Muscle of leg (tissue), 11 donors: ENCODE results near the gene ANGPTL5. TPM values are rescaled to one million over a fixed set of nuclear protein-coding genes. Genes with fewer than 3 reads are reported as not detected.
"Not testable (repeated sequence)": the region's sequence is repeated elsewhere in the genome, so short reads cannot be mapped to it uniquely, and the experiment has no call there.

Experiments used
- DNase-seq: peaks from one replicate; pipeline ENCODE4 v3.0.0; 2013
- H3K27ac ChIP-seq: one replicate; pipeline ENCODE4 v1.5.1; 2013; ENCODE audit warnings: mild to moderate bottlenecking, low read length, control low read depth
- H3K27me3 ChIP-seq: one replicate; pipeline ENCODE4 v1.6.1; 2013; ENCODE audit warnings: low read length; ENCODE audit not compliant: control insufficient read depth, insufficient read depth
- H3K36me3 ChIP-seq: one replicate; pipeline ENCODE4 v1.6.1; 2013; ENCODE audit warnings: low read length; ENCODE audit not compliant: control insufficient read depth, insufficient read depth
- H3K4me1 ChIP-seq: one replicate; pipeline ENCODE4 v1.6.1; 2013; ENCODE audit warnings: low read length; ENCODE audit not compliant: control insufficient read depth, insufficient read depth
- H3K4me3 ChIP-seq: one replicate; pipeline ENCODE4 v1.5.1; 2013; ENCODE audit warnings: low read length, control low read depth
- H3K9me3 ChIP-seq: replicated peaks from 2 replicates; pipeline ENCODE4 v1.6.1; 2013; ENCODE audit warnings: low read depth, low read length; ENCODE audit not compliant: control insufficient read depth
- WGBS: methylation state at CpG from one replicate; pipeline ENCODE4 v1.1.5; 2013; ENCODE audit warnings: missing lambda C conversion rate; ENCODE audit not compliant: insufficient coverage; 5-methylcytosine and 5-hydroxymethylcytosine counted together
- polyA plus RNA-seq, 8 donors: library from polyadenylated mRNA; unstranded; fragments of 120-200 nt; gene quantifications; one replicate each; pipeline versions ENCODE4 v1.2.1 to v1.2.3, GENCODE V29; 2013; ENCODE audit warnings: inconsistent platforms in 1 of 8, low replicate concordance in 1 of 8; ENCODE audit not compliant: insufficient read length in 8 of 8, insufficient read depth in 1 of 8
- total RNA-seq: library from RNA; stranded (reverse); fragments of 120-200 nt; gene quantifications from one replicate; pipeline ENCODE4 v1.2.4, GENCODE V29; 2013

The ANGPTL5 gene
- total and polyA plus RNA-seq, 9 donors = 0.23 to 9.4 (median 0.84) TPM

GRCh38 chr11:101864098-101864497 is 52.2 kb downstream of the ANGPTL5 start:
- H3K4me3 ChIP-seq = no peak overlapping the region
- no peaks in the 10 kb centered on the region for H3K36me3 ChIP-seq
- no peaks in the 10 kb centered on the region for H3K27me3 ChIP-seq
- no peak overlapping the region for H3K27ac ChIP-seq
- H3K9me3 ChIP-seq = peaks cover 2% of the 10 kb centered on the region
- no peak for DNase-seq
- no peaks in the 10 kb centered on the region for H3K4me1 ChIP-seq

GRCh38 chr11:101863361-101863760 is 53.0 kb downstream of the ANGPTL5 start:
- DNase-seq = peak; percentile 9
- no peak overlapping the region for H3K4me3 ChIP-seq
- peaks cover 2% of the 10 kb centered on the region for H3K9me3 ChIP-seq
- H3K4me1 ChIP-seq = no peaks in the 10 kb centered on the region
- H3K27me3 ChIP-seq = no peaks in the 10 kb centered on the region
- H3K27ac ChIP-seq = no peak overlapping the region
- H3K36me3 ChIP-seq = no peaks in the 10 kb centered on the region

- H3K4me3 ChIP-seq = no peak overlapping the region
- no peak overlapping the region for H3K27ac ChIP-seq
- H3K27me3 ChIP-seq = no peaks in the 10 kb centered on the region
- H3K36me3 ChIP-seq = no peaks in the 10 kb centered on the region
- peaks cover 2% of the 10 kb centered on the region for H3K9me3 ChIP-seq
- peak; percentile 31 for DNase-seq
- no peaks in the 10 kb centered on the region for H3K4me1 ChIP-seq
- WGBS = 50% methylated on average over 1 of the region's 5 CpGs
These were observed 53.7 kb downstream of the ANGPTL5 start for GRCh38 chr11:101862391-101863233.

GRCh38 chr11:101860696-101861427 is 55.5 kb downstream of the ANGPTL5 start:
- Histone ChIP-seq H3K4me1 (no peaks in the 10 kb centered on the region), H3K9me3 (peaks cover 2% of the 10 kb centered on the region), H3K36me3 (no peaks in the 10 kb centered on the region), H3K27me3 (no peaks in the 10 kb centered on the region), H3K4me3 (no peak overlapping the region), H3K27ac (no peak overlapping the region)
- 0% methylated on average over 1 of the region's 9 CpGs for WGBS
- peak; percentile 89 for DNase-seq

- H3K27ac ChIP-seq, H3K4me3 ChIP-seq, H3K27me3 ChIP-seq, DNase-seq, H3K4me1 ChIP-seq, H3K9me3 ChIP-seq, H3K36me3 ChIP-seq: not testable (repeated sequence)
- WGBS = 95% methylated on average over 5 of the region's 11 CpGs
These were observed 64.1 kb downstream of the ANGPTL5 start for GRCh38 chr11:101852260-101852659.

- WGBS = no CpG with 5 or more reads among the region's 2 CpGs
- H3K36me3 ChIP-seq = no peaks in the 10 kb centered on the region
- DNase-seq = peak; percentile 51
- no peaks in the 10 kb centered on the region for H3K27me3 ChIP-seq
- H3K4me1 ChIP-seq = no peaks in the 10 kb centered on the region
- H3K9me3 ChIP-seq = no peaks in the 10 kb centered on the region
- no peak overlapping the region for H3K27ac ChIP-seq
- no peak overlapping the region for H3K4me3 ChIP-seq
These were observed 68.1 kb downstream of the ANGPTL5 start for GRCh38 chr11:101848262-101848661.

GRCh38 chr11:101844608-101845007 is 71.7 kb downstream of the ANGPTL5 start:
- Histone ChIP-seq H3K9me3 (peaks cover 2% of the 10 kb centered on the region), H3K4me3 (no peak overlapping the region), H3K27me3 (no peaks in the 10 kb centered on the region), H3K27ac (no peak overlapping the region), H3K4me1 (no peaks in the 10 kb centered on the region), H3K36me3 (no peaks in the 10 kb centered on the region)
- DNase-seq = no peak

- WGBS = no CpG with 5 or more reads among the region's 2 CpGs
- no peaks in the 10 kb centered on the region for H3K27me3 ChIP-seq
These were observed 75.6 kb downstream of the ANGPTL5 start for GRCh38 chr11:101840704-101841103.

More at GRCh38 chr11:101840704-101841103, 75.6 kb downstream of the ANGPTL5 start:
- no peaks in the 10 kb centered on the region for H3K36me3 ChIP-seq
- no peak for DNase-seq
- H3K4me3 ChIP-seq = no peak overlapping the region
- peaks cover 2% of the 10 kb centered on the region for H3K9me3 ChIP-seq
- no peak overlapping the region for H3K27ac ChIP-seq
- no peaks in the 10 kb centered on the region for H3K4me1 ChIP-seq

Other genes with a start within 250 kb of the ANGPTL5 start
- 3.5 TPM for gene CEP126, start 1.5 kb downstream of the ANGPTL5 start, total RNA-seq
- 1 to 10 TPM; 2.3 to 6.6 (median 4.0) TPM for gene CEP126, start 1.5 kb downstream of the ANGPTL5 start, polyA plus RNA-seq
- 2.5 TPM for gene CFAP300, start 130.9 kb upstream of the ANGPTL5 start, total RNA-seq
- 1 to 10 TPM; 1.6 to 4.2 (median 2.3) TPM for gene CFAP300, start 130.9 kb upstream of the ANGPTL5 start, polyA plus RNA-seq
- 50.5 TPM for gene YAP1, start 193.9 kb upstream of the ANGPTL5 start, total RNA-seq
- 10 to 100 TPM; 60.3 to 97.9 (median 74.2) TPM for gene YAP1, start 193.9 kb upstream of the ANGPTL5 start, polyA plus RNA-seq